Measurements from ENCODE around the gene TMEFF1. TPM values are rescaled to one million over a fixed set of nuclear protein-coding genes. Genes with fewer than 3 reads are reported as not detected.

Gene TMEFF1
- total RNA-seq, 1 experiment from 2014 or later, result 65.5 TPM

GRCh38 chr9:100578610-100579009, 105.7 kb downstream of the TMEFF1 start:
- no peak overlapping the region for H3K14ac ChIP-seq (ENCODE audit: insufficient read depth, low read length)
- H2BK120ac ChIP-seq (ENCODE audit: low read depth, low read length, poor library complexity, severe bottlenecking), result no peak overlapping the region
- H2BK5ac ChIP-seq (ENCODE audit: insufficient read length, low read length), result no peak overlapping the region
- H4K8ac ChIP-seq (replicated peaks; ENCODE audit: insufficient read length, low read depth, low read length), result no peak overlapping the region
- H3K56ac ChIP-seq (ENCODE audit: insufficient read length, low read depth, low read length), result no peak overlapping the region
- no peak for TF ChIP-seq CTCF (conservative IDR thresholded peaks at IDR 0.05)
- H3T11ph ChIP-seq (ENCODE audit: low read length), result no peak overlapping the region
- WGBS (ENCODE audit: extremely low coverage, insufficient read length, low lambda C conversion rate), result no CpG with 5 or more reads among the region's 1 CpG
- H4K20me1 ChIP-seq (ENCODE audit: control insufficient read depth, insufficient read depth, insufficient read length), result no peaks in the 10 kb centered on the region
- no peak overlapping the region for H3K27ac ChIP-seq (ENCODE audit: insufficient read length, low read depth, low read length)
- no peak overlapping the region for H3K23ac ChIP-seq (ENCODE audit: insufficient read length, low read depth, low read length)
- H3K36me3 Mint-ChIP-seq (ENCODE audit: insufficient read depth in 1 of 3, low read depth in 3 of 3), result peaks cover 5 to 39% (median 35%) of the 10 kb centered on the region in 3 experiments; a peak in 6 of 7 replicates
- H3K79me2 ChIP-seq (ENCODE audit: insufficient read depth, low read length), result no peaks in the 10 kb centered on the region
- no peaks in the 10 kb centered on the region for H3K9me3 Mint-ChIP-seq
- H3K9me3 ChIP-seq (ENCODE audit: control insufficient read depth, low read depth, low read length), result no peaks in the 10 kb centered on the region
- no peak for DNase-seq
- no peak overlapping the region for H4K91ac ChIP-seq (ENCODE audit: insufficient read length, low read depth, low read length)
- no peak overlapping the region for H3K18ac ChIP-seq (ENCODE audit: insufficient read length, low read depth, low read length)
- no peak overlapping the region for H3K9ac ChIP-seq (ENCODE audit: extremely low read depth, insufficient read length, low read length)
- no peak overlapping the region; a peak in 1 of 7 replicates for H3K27ac Mint-ChIP-seq
- no peaks in the 10 kb centered on the region for H3K79me1 ChIP-seq (ENCODE audit: insufficient read depth, low read depth, low read length, poor library complexity, severe bottlenecking)
- H3K4me2 ChIP-seq (ENCODE audit: insufficient read depth, insufficient read length, low read length), result no peak overlapping the region
- no peaks in the 10 kb centered on the region for H3K27me3 ChIP-seq (ENCODE audit: insufficient read depth, low read length)
- H2AK5ac ChIP-seq (ENCODE audit: insufficient read length, low read length), result no peak overlapping the region
- H3K4me1 ChIP-seq (ENCODE audit: insufficient read depth, low read length), result no peaks in the 10 kb centered on the region
- no peak overlapping the region for H2AFZ ChIP-seq (ENCODE audit: low read length)
- no peak overlapping the region for H3K4me3 Mint-ChIP-seq
- H4K5ac ChIP-seq (ENCODE audit: insufficient read length, low read depth, low read length), result no peak overlapping the region
- no peak overlapping the region for H3K4ac ChIP-seq (ENCODE audit: low read depth, low read length)
- no peaks in the 10 kb centered on the region for H3K27me3 Mint-ChIP-seq (ENCODE audit: low read depth)
- no peaks in the 10 kb centered on the region for H3K23me2 ChIP-seq (ENCODE audit: insufficient read length, low read depth, low read length, poor library complexity, severe bottlenecking)
- no peak overlapping the region for H2BK20ac ChIP-seq (ENCODE audit: low read depth, low read length, poor library complexity, severe bottlenecking)
- H2BK15ac ChIP-seq (ENCODE audit: low read depth, low read length), result no peak overlapping the region
- H3K4me1 Mint-ChIP-seq, result no peaks in the 10 kb centered on the region
- H2BK12ac ChIP-seq (ENCODE audit: insufficient read length, low read depth, low read length), result no peak overlapping the region
